Vagina (tissue), 2 donors: Measurements from ENCODE around the gene RPL19. TPM values are rescaled to one million over a fixed set of nuclear protein-coding genes. Genes with fewer than 3 reads are reported as not detected.

Experiments
- DNase-seq, 2 donors: peaks; one replicate each; pipeline ENCODE4 v3.0.0-alpha.2; 2017; ENCODE audit errors: extremely low spot score in 2 of 2
- H3K27ac ChIP-seq: fragments of 200-600 bp; sonication (generic); one replicate; pipeline ENCODE4 v1.5.1; 2019
- H3K27me3 ChIP-seq: fragments of 200-600 bp; sonication (generic); one replicate; pipeline ENCODE4 v1.5.1; 2019
- H3K36me3 ChIP-seq, 2 donors: fragments of 200-600 bp; sonication (generic); one replicate each; pipeline ENCODE4 v1.5.1; 2017 to 2019
- H3K4me1 ChIP-seq: fragments of 200-600 bp; sonication (generic); one replicate; pipeline ENCODE4 v1.5.1; 2019
- H3K4me3 ChIP-seq, 2 donors: fragments of 200-600 bp; sonication (generic); 1 replicate in 1 of 2; 2 replicates in 1 of 2; pipeline ENCODE4 v1.5.1; 2016 to 2019
- H3K9me3 ChIP-seq: fragments of 200-600 bp; sonication (generic); one replicate; pipeline ENCODE4 v1.5.1; 2019
- POLR2A ChIP-seq, 2 donors: fragments of 450-650 bp; IDR thresholded peaks; one replicate each; pipeline ENCODE4 v1.6.1; 2017; ENCODE audit warnings: antibody characterized with exemption in 2 of 2, mild to moderate bottlenecking in 2 of 2, moderate library complexity in 2 of 2
- POLR2AphosphoS5 ChIP-seq, 2 donors: sonication (generic); formaldehyde crosslinking; IDR thresholded peaks; one replicate each; pipeline ENCODE4 v1.9.0; 2017; ENCODE audit warnings: antibody characterized with exemption in 2 of 2, mild to moderate bottlenecking in 2 of 2, low read depth in 1 of 2; ENCODE audit not compliant: insufficient read depth in 1 of 2
- intact Hi-C: fragments of 100-400 bp; cut with DNase I; formaldehyde crosslinking; loops from one replicate; pipeline ENCODE4 v1.15.1; 2023
- total RNA-seq: library from RNA; depleted of rRNA; stranded (reverse); fragments of >200 nt; gene quantifications from one replicate; pipeline ENCODE4 v1.2.3, GENCODE V29; 2016
- TF ChIP-seq, protein P1 (sequence below), 3 experiments: fragments of 450-650 bp in 2 of 3; fragments of 200-600 bp in 1 of 3; sonication (generic) in 1 of 3; IDR thresholded peaks; one replicate each; pipeline ENCODE4 v1.5.1; 2017 to 2019; ENCODE audit warnings: antibody characterized with exemption in 3 of 3, mild to moderate bottlenecking in 2 of 3, moderate library complexity in 2 of 3

The RPL19 gene
- total RNA-seq, 1 donor from 2014 or later = 2,758 TPM

DNA sequence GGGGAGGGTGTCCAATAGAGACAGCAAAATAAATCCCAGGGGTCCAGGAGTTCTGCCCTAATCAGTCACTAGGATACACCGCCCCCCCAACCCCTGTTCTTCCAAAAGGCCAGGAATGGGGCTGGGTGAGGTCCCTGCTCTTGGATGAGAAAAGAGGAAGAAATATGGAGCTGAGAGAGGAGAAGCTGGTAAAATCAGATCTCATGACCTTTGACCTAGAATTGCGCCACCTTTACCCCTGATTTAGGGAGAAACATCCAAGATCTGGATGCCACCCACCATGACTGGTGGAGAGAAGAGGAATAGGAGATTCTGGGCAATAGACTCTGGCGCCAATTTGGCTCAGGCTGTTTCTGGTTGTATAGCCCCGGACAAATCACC lies 1.9 kb upstream of the RPL19 start:
- TF ChIP-seq, protein P1, sequence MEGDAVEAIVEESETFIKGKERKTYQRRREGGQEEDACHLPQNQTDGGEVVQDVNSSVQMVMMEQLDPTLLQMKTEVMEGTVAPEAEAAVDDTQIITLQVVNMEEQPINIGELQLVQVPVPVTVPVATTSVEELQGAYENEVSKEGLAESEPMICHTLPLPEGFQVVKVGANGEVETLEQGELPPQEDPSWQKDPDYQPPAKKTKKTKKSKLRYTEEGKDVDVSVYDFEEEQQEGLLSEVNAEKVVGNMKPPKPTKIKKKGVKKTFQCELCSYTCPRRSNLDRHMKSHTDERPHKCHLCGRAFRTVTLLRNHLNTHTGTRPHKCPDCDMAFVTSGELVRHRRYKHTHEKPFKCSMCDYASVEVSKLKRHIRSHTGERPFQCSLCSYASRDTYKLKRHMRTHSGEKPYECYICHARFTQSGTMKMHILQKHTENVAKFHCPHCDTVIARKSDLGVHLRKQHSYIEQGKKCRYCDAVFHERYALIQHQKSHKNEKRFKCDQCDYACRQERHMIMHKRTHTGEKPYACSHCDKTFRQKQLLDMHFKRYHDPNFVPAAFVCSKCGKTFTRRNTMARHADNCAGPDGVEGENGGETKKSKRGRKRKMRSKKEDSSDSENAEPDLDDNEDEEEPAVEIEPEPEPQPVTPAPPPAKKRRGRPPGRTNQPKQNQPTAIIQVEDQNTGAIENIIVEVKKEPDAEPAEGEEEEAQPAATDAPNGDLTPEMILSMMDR (IDR thresholded peaks at IDR 0.05) = no peak
- TF ChIP-seq POLR2AphosphoS5 (IDR thresholded peaks at IDR 0.05; ENCODE audit: insufficient read depth in 1 of 2, low read depth in 1 of 2) (no peak), POLR2A (IDR thresholded peaks at IDR 0.05) (no peak)
- H3K4me3 ChIP-seq = peak overlapping the region; percentile 78 to 89
- peak overlapping the region; percentile 95 for H3K27ac ChIP-seq
- peaks cover 67% of the 10 kb centered on the region for H3K4me1 ChIP-seq
- H3K9me3 ChIP-seq = no peaks in the 10 kb centered on the region
- no peak for DNase-seq
- peaks cover 0 to 19% of the 10 kb centered on the region in 2 donors for H3K36me3 ChIP-seq
- intact Hi-C loops = no loop called here
- no peaks in the 10 kb centered on the region for H3K27me3 ChIP-seq

DNA sequence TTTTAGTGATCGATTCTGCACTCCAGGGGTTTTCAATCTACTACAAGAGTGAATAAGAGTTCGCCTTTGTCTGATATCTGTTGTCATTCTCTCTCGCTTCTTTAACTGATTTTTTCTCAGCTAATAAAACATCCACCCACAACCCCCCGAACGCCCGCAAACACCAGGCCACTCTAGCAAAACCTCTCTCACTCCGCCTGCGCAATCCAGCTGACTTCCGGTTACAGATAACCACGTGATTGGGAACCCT lies 338 bp upstream of the RPL19 start:
- Histone ChIP-seq H3K27me3 (no peaks in the 10 kb centered on the region), H3K9me3 (no peaks in the 10 kb centered on the region), H3K27ac (peak overlapping the region; percentile 95), H3K36me3 (peaks cover 0 to 35% of the 10 kb centered on the region in 2 donors), H3K4me3 (peak overlapping the region; percentile 84 to 87), H3K4me1 (peaks cover 62% of the 10 kb centered on the region)
- peak in 1 of 2 donors; percentile 95 for DNase-seq
- intact Hi-C loops = no loop called here
- TF ChIP-seq POLR2AphosphoS5 (IDR thresholded peaks at IDR 0.05; ENCODE audit: insufficient read depth in 1 of 2, low read depth in 1 of 2) (peak in 1 of 2 donors; percentile 100), POLR2A (IDR thresholded peaks at IDR 0.05) (peak in 1 of 2 donors; percentile 61)
- TF ChIP-seq, protein P1 (IDR thresholded peaks at IDR 0.05) = no peak

DNA sequence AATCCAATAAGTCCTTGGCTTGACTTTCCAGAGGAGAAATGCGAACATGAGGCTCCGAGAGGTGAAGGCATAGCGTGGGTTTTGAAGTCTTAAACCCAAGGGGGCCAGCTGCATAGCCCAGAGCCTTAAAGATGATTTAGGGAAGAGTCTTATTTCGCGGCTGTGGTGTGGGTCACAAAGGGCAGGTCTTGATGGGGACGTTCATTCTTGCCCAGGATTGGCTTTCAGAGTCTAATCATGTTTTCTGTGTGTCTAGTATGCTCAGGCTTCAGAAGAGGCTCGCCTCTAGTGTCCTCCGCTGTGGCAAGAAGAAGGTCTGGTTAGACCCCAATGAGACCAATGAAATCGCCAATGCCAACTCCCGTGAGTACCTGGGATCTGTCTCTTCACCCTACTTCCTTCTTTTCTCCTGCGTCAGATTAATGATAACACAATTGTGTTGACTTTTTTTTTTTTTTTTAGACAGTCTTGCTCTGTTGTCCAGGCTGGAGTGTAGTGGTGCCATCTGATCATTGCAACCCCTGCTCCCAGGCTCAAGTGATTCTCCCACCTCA lies 951 bp downstream of the RPL19 start:
- no peaks in the 10 kb centered on the region for H3K27me3 ChIP-seq
- intact Hi-C loops = no loop called here
- TF ChIP-seq POLR2AphosphoS5 (IDR thresholded peaks at IDR 0.05; ENCODE audit: insufficient read depth in 1 of 2, low read depth in 1 of 2) (no peak), POLR2A (IDR thresholded peaks at IDR 0.05) (no peak)
- TF ChIP-seq, protein P1 (IDR thresholded peaks at IDR 0.05) = no peak
- peak overlapping the region; percentile 84 to 87 for H3K4me3 ChIP-seq
- peak overlapping the region; percentile 95 for H3K27ac ChIP-seq
- H3K9me3 ChIP-seq = no peaks in the 10 kb centered on the region
- no peak for DNase-seq
- H3K4me1 ChIP-seq = peaks cover 49% of the 10 kb centered on the region
- H3K36me3 ChIP-seq = peaks cover 0 to 40% of the 10 kb centered on the region in 2 donors

DNA sequence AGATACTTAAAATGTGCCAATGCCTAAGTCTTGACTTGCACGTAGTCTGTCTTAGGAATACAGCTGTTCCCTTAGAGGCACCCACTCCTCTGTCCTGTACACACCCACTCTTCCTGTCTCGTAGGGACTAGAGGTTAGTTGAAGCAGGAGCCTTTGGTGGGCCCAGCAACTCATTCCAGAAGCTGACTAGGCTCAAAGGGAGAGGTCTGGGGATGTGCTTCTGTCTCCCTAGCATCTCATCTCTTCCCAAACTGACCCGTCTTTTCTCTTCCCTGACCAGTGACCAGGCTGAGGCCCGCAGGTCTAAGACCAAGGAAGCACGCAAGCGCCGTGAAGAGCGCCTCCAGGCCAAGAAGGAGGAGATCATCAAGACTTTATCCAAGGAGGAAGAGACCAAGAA lies 4.2 kb downstream of the RPL19 start:
- TF ChIP-seq POLR2A (IDR thresholded peaks at IDR 0.05) (no peak), POLR2AphosphoS5 (IDR thresholded peaks at IDR 0.05; ENCODE audit: insufficient read depth in 1 of 2, low read depth in 1 of 2) (no peak)
- TF ChIP-seq, protein P1 (IDR thresholded peaks at IDR 0.05) = no peak
- Histone ChIP-seq H3K4me3 (no peak overlapping the region), H3K27me3 (no peaks in the 10 kb centered on the region), H3K36me3 (peaks cover 0 to 40% of the 10 kb centered on the region in 2 donors), H3K4me1 (peaks cover 27% of the 10 kb centered on the region), H3K9me3 (no peaks in the 10 kb centered on the region), H3K27ac (no peak overlapping the region)
- intact Hi-C loops = no loop called here
- no peak for DNase-seq

DNA sequence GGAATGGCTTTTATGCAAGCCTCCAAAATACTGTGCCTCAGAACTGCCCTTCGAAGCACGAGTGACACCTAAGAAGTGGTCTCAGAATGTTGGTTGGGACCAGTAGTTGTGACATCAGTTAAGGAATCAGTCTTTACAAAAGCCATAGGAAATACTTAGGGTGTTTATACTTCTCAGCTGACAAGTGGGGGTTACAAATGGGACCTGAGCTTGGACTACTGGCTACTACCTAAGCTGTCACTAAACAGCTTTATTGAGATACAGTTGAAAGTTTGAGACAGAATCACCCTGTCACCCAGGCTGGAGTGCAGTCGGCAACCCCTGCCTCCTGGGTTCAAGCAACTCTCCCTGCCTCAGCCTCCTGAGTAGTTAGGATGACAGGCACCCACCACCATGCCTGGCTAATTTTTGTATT lies 5.0 kb downstream of the RPL19 start:
- Histone ChIP-seq H3K36me3 (peaks cover 0 to 40% of the 10 kb centered on the region in 2 donors), H3K27ac (no peak overlapping the region), H3K4me1 (peaks cover 33% of the 10 kb centered on the region), H3K9me3 (no peaks in the 10 kb centered on the region), H3K27me3 (no peaks in the 10 kb centered on the region), H3K4me3 (no peak overlapping the region)
- no peak for DNase-seq
- intact Hi-C loops = no loop called here
- TF ChIP-seq, protein P1 (IDR thresholded peaks at IDR 0.05) = no peak
- no peak for TF ChIP-seq POLR2A (IDR thresholded peaks at IDR 0.05)
- TF ChIP-seq POLR2AphosphoS5 (IDR thresholded peaks at IDR 0.05; ENCODE audit: insufficient read depth in 1 of 2, low read depth in 1 of 2) = no peak
